HepG2 (cell line): ENCODE data around the gene PRMT2. TPM values are rescaled to one million over a fixed set of nuclear protein-coding genes. Genes with fewer than 3 reads are reported as not detected.

Experiments used
- ATAC-seq: fragments of 200-7000 bp; cut with Tn5 transposase; 3 replicates; pipeline ENCODE4 v1.9.1; 2020; ENCODE audit warnings: mild to moderate bottlenecking, moderate library complexity
- BruUV-seq: library from RNA; stranded (reverse); fragments of 400-500 nt; replicated peaks from 2 replicates; lab custom pipeline; 2021; lab: Mats Ljungman, UMichigan
- CTCF ChIA-PET: fragments of 300-600 bp; formaldehyde crosslinking; extraction: SDS; loops from one replicate; lab custom pipeline; 2021; ENCODE audit warnings: low total read pairs, inconsistent platforms, low intra/inter-chr PET ratio; lab: Yijun Ruan, JAX
- POLR2A ChIA-PET: fragments of 350-600 bp; sonication (Branson Sonifier 250); formaldehyde crosslinking; loops from one replicate; lab custom pipeline; 2020; ENCODE audit warnings: antibody characterized with exemption, inconsistent platforms; lab: Yijun Ruan, JAX
- DNase-seq: peaks from one replicate; pipeline ENCODE4 v3.0.0-alpha.2; 2015; ENCODE audit warnings: low spot score
- FAIRE-seq: peaks from 3 replicates; lab custom pipeline; 2011; peaks lifted over from hg19 to GRCh38; lab: Jason Lieb, UNC
- H2AFZ ChIP-seq: one replicate; pipeline ENCODE4 v1.6.1; 2011; ENCODE audit warnings: low read length, inconsistent platforms
- H3K27ac ChIP-seq: fragments of 300-600 bp; 3 replicates; pipeline ENCODE4 v1.8.0; 2011; ENCODE audit warnings: mixed run types, mild to moderate bottlenecking, mixed read lengths, low read length, inconsistent platforms; ENCODE audit not compliant: insufficient read depth; ENCODE audit errors: extremely low read length
- H3K27me3 ChIP-seq, 2 experiments: fragments of 200-600 bp in 1 of 2; 2 replicates in 1 of 2; 3 replicates in 1 of 2; pipeline versions ENCODE4 v1.6.0 to v1.8.0; 2011; ENCODE audit warnings: low read length in 2 of 2, mild to moderate bottlenecking in 2 of 2, moderate library complexity in 2 of 2, inconsistent platforms in 1 of 2; ENCODE audit not compliant: insufficient read depth in 2 of 2, control insufficient read depth in 1 of 2
- H3K36me3 ChIP-seq, 2 experiments: fragments of 200-600 bp in 1 of 2; replicated peaks in 1 of 2; 2 replicates in 1 of 2; 3 replicates in 1 of 2; pipeline versions ENCODE4 v1.5.1 to v1.8.0; 2011; ENCODE audit warnings: low read length in 2 of 2, inconsistent platforms in 1 of 2; ENCODE audit not compliant: insufficient read depth in 2 of 2, control insufficient read depth in 1 of 2
- H3K4me1 ChIP-seq: 2 replicates; pipeline ENCODE4 v1.5.1; 2012; ENCODE audit warnings: low read length, inconsistent platforms; ENCODE audit not compliant: insufficient read depth
- H3K4me2 ChIP-seq: 2 replicates; pipeline ENCODE4 v1.6.0; 2011; ENCODE audit warnings: low read depth, low read length, inconsistent platforms
- H3K4me3 ChIP-seq, 3 experiments: fragments of 200-600 bp in 1 of 3; sonication (generic), shearing (Covaris generic) in 1 of 3; replicated peaks in 1 of 3; 2 replicates each; pipeline ENCODE4 v1.5.1; 2011 to 2016; ENCODE audit warnings: low read length in 3 of 3, inconsistent platforms in 2 of 3, low read depth in 2 of 3, mild to moderate bottlenecking in 2 of 3, control low read depth in 1 of 3, mixed read lengths in 1 of 3; ENCODE audit not compliant: insufficient read depth in 1 of 3
- H3K79me2 ChIP-seq: one replicate; pipeline ENCODE4 v1.6.1; 2011; ENCODE audit warnings: low read length, inconsistent platforms; ENCODE audit not compliant: insufficient read depth
- H3K9ac ChIP-seq: 2 replicates; pipeline ENCODE4 v1.6.0; 2011; ENCODE audit warnings: mild to moderate bottlenecking, low read depth, low read length, inconsistent platforms; ENCODE audit not compliant: insufficient read depth
- H3K9me3 ChIP-seq: 2 replicates; pipeline ENCODE4 v1.5.1; 2012; ENCODE audit warnings: mild to moderate bottlenecking, low read length
- H4K20me1 ChIP-seq: 2 replicates; pipeline ENCODE4 v1.6.0; 2011; ENCODE audit warnings: inconsistent platforms, mild to moderate bottlenecking, low read length, moderate library complexity; ENCODE audit not compliant: insufficient read depth
- POLR2A ChIP-seq, 2 experiments: IDR thresholded peaks; 2 replicates each; pipeline ENCODE4 v1.6.1; 2011; ENCODE audit warnings: low read depth in 2 of 2, low read length in 2 of 2, mild to moderate bottlenecking in 1 of 2, moderate library complexity in 1 of 2; ENCODE audit not compliant: insufficient read depth in 1 of 2
- ZNF598 ChIP-seq: sonication (generic); formaldehyde crosslinking; IDR thresholded peaks from 2 replicates; pipeline ENCODE4 v1.5.1; 2020; ENCODE audit warnings: mild to moderate bottlenecking, missing genetic modification reagents, borderline replicate concordance
- ZNF652 ChIP-seq: IDR thresholded peaks from 2 replicates; pipeline ENCODE4 v1.6.1; 2016; ENCODE audit warnings: low read depth, borderline replicate concordance
- WGBS: methylation state at CpG from one replicate; pipeline ENCODE4 v1.1.6; 2017; ENCODE audit warnings: low lambda C conversion rate; 5-methylcytosine and 5-hydroxymethylcytosine counted together
- in situ Hi-C: cut with HindIII; loops from 2 replicates; pipeline ENCODE4 v1.10.0; 2017; ENCODE audit warnings: low pct_unique_long_range_greater_than_20kb; ENCODE audit not compliant: extremely low pct_ligation_motif_present
- intact Hi-C: fragments of 100-400 bp; cut with micrococcal nuclease; formaldehyde crosslinking; loops from one replicate; pipeline ENCODE4 v1.10.0; 2022; ENCODE audit not compliant: unreplicated experiment
- polyA plus RNA-seq, 8 experiments: library from polyadenylated mRNA; depleted of rRNA in 3 of 8; stranded (reverse) in 7 of 8; unstranded in 1 of 8; fragments of >200 nt; fragmentation: Illumina TruSeq in 4 of 8; extraction: Trizol in 4 of 8; gene quantifications; 2 replicates each; pipeline versions ENCODE4 v1.2.1 to v1.2.3, GENCODE V29; 2011 to 2016; ENCODE audit warnings: low read depth in 4 of 8, missing spikeins in 1 of 8, mixed read lengths in 1 of 8; ENCODE audit not compliant: insufficient read depth in 1 of 8
- total RNA-seq, 5 experiments: library from RNA; depleted of rRNA; stranded (reverse); fragments of >200 nt; fragmentation: Illumina TruSeq; extraction: Trizol; gene quantifications; 2 replicates each; pipeline ENCODE4 v1.2.3, GENCODE V29; 2016; ENCODE audit warnings: low read depth in 1 of 5
- TF ChIP-seq, protein P1 (sequence below): sonication (generic); formaldehyde crosslinking; IDR thresholded peaks from 2 replicates; pipeline ENCODE4 v1.8.0; 2022; ENCODE audit warnings: mild to moderate bottlenecking, missing genetic modification reagents, moderate library complexity

The PRMT2 gene
- total and polyA plus RNA-seq, 2 of the 13 experiments (the other 11 are each of a cell fraction or from before 2014, with no cell fraction given): 54.4 to 78.8 TPM

DNA sequence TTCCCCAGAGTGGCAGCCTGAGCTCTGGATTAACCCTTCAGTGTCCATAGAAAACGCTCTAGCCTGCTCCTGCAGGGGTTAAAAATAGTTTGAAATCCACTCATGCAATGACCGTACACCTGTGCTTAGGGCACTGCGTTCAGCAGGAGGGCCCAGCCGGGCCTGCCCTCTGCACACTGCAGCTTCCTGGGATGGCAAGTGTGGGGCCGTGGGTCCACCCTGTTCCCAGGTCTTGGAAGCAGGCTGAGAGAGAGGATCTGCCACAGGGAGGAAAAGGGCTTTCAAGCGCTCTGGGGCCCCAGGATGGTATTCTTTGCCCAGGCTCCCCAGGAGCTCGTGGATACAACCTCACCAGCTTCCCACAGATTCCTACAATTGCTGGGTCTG lies 29.1 kb upstream of the PRMT2 start:
- Histone ChIP-seq H3K4me2 (no peak overlapping the region), H2AFZ (no peak overlapping the region)
- BruUV-seq: no TSS peak
- 43% methylated on average over 1 of the region's 7 CpGs for WGBS
- peak; percentile 38 for ATAC-seq
- TF ChIP-seq ZNF598 (CRISPR knock-in tag) (no peak), POLR2A (IDR thresholded peaks at IDR 0.05; ENCODE audit: insufficient read depth in 1 of 2, low read depth in 2 of 2, low read length in 2 of 2) (no peak), ZNF652 (peak; percentile 62; the same call in 1 of the 2 replicates)
- TF ChIP-seq, all 625 proteins: peak for 1
- Histone ChIP-seq H4K20me1 (no peaks in the 10 kb centered on the region), H3K4me1 (peaks cover 29% of the 10 kb centered on the region), H3K79me2 (no peaks in the 10 kb centered on the region), H3K27me3 (peaks cover 0 to 33% of the 10 kb centered on the region in 2 experiments; a peak in 4 of 5 replicates), H3K9me3 (no peaks in the 10 kb centered on the region), H3K9ac (no peak overlapping the region), H3K36me3 (no peaks in the 10 kb centered on the region), H3K4me3 (no peak overlapping the region), H3K27ac (no peak overlapping the region)
- POLR2A ChIA-PET: no interaction called here
- CTCF ChIA-PET: no interaction called here
- DNase-seq: no peak
- intact Hi-C loops: no loop called here
- in situ Hi-C loops: no loop called here
- FAIRE-seq: no peak

DNA sequence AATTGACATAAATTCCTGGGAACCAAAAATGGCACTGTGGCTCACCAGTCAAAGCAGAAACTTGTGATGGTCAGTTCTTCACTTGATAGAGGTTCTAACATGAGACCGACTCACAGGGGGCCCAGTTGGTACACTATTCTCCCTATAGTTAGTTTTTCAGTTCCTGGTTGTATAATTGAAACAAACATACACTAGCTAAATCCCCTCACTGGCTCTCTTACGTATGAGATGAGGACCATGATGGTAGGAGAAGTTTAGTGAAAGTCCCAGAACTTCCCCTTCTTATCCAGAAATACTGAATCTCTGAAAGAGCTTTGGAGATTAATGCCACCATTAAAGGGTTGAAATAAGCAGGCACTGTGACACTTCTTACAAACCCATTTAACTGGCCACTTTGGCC lies 27.8 kb upstream of the PRMT2 start:
- Histone ChIP-seq H3K9me3 (no peaks in the 10 kb centered on the region), H2AFZ (no peak overlapping the region), H3K36me3 (no peaks in the 10 kb centered on the region), H3K79me2 (no peaks in the 10 kb centered on the region), H3K4me3 (no peak overlapping the region), H3K4me2 (no peak overlapping the region), H3K4me1 (peaks cover 17% of the 10 kb centered on the region), H3K27ac (no peak overlapping the region), H4K20me1 (no peaks in the 10 kb centered on the region), H3K9ac (no peak overlapping the region), H3K27me3 (peaks cover 0 to 28% of the 10 kb centered on the region in 2 experiments; a peak in 4 of 5 replicates)
- in situ Hi-C loops: no loop called here
- intact Hi-C loops: no loop called here
- CTCF ChIA-PET: no interaction called here
- WGBS: 27% methylated on average over 2 of the region's 2 CpGs
- ATAC-seq (no peak), DNase-seq (no peak), FAIRE-seq (no peak)
- POLR2A ChIA-PET: interaction anchor here (0.9 kb wide), 1 partner anchor 9 kb away, joined by 3 read pairs; no protein-coding TSS in a partner anchor
- TF ChIP-seq, protein P1, sequence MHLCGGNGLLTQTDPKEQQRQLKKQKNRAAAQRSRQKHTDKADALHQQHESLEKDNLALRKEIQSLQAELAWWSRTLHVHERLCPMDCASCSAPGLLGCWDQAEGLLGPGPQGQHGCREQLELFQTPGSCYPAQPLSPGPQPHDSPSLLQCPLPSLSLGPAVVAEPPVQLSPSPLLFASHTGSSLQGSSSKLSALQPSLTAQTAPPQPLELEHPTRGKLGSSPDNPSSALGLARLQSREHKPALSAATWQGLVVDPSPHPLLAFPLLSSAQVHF: no peak
- BruUV-seq: no TSS peak
